HFFc6 (cell line): ENCODE measurements around the gene GRIP2. TPM values are rescaled to one million over a fixed set of nuclear protein-coding genes. Genes with fewer than 3 reads are reported as not detected.

Source experiments
- DNase-seq: peaks from one replicate; pipeline ENCODE4 v3.0.0-alpha.2; 2018
- H3K27ac Mint-ChIP-seq: 2 replicates; pipeline ENCODE4 v1.8.0; 2020; ENCODE audit warnings: mild to moderate bottlenecking, mixed read lengths
- H3K27me3 Mint-ChIP-seq: 2 replicates; pipeline ENCODE4 v1.8.0; 2021; ENCODE audit warnings: mild to moderate bottlenecking, moderate library complexity, mixed read lengths; ENCODE audit not compliant: insufficient read depth
- H3K36me3 Mint-ChIP-seq: 2 replicates; pipeline ENCODE4 v1.8.0; 2021; ENCODE audit warnings: low read depth, mixed read lengths
- H3K4me1 Mint-ChIP-seq: 2 replicates; pipeline ENCODE4 v1.8.0; 2020; ENCODE audit warnings: low read depth, mixed read lengths
- H3K4me3 Mint-ChIP-seq: 2 replicates; pipeline ENCODE4 v1.8.0; 2020; ENCODE audit warnings: mild to moderate bottlenecking, moderate library complexity, mixed read lengths
- H3K9me3 Mint-ChIP-seq: 2 replicates; pipeline ENCODE4 v1.8.0; 2020; ENCODE audit warnings: mild to moderate bottlenecking, mixed read lengths
- CTCF ChIP-seq: fragments of 200-600 bp; sonication (generic); IDR thresholded peaks from 2 replicates; pipeline ENCODE4 v1.5.0; 2021; ENCODE audit warnings: antibody characterized with exemption, mild to moderate bottlenecking
- total RNA-seq, 6 experiments: library from RNA; stranded (reverse); fragmentation: NEBNext Ultra II Directional; extraction: Animal tissue kit (Norgen Biotek cat#: 25700); gene quantifications; 2 replicates in 1 of 6; 3 replicates in 5 of 6; pipeline ENCODE4 v1.2.3, GENCODE V29; 2021

Gene GRIP2
- total RNA-seq, 6 experiments from 2014 or later: 0.05 to 0.25 (median 0.13) TPM; not detected in 2

GRCh38 chr3:14444380-14444779, 95.8 kb downstream of the GRIP2 start:
- TF ChIP-seq CTCF: no peak
- Mint-ChIP-seq H3K27me3 (no peaks in the 10 kb centered on the region), H3K9me3 (no peaks in the 10 kb centered on the region), H3K4me3 (no peak overlapping the region), H3K27ac (no peak overlapping the region), H3K4me1 (peaks cover 25% of the 10 kb centered on the region), H3K36me3 (peaks cover 40% of the 10 kb centered on the region)
- DNase-seq: no peak

- TF ChIP-seq CTCF: no peak
- no peak for DNase-seq
- peak overlapping the region; percentile 65; the same call in 1 of the 2 replicates for H3K27ac Mint-ChIP-seq
- H3K4me3 Mint-ChIP-seq: no peak overlapping the region
- H3K36me3 Mint-ChIP-seq: peaks cover 20% of the 10 kb centered on the region
- no peaks in the 10 kb centered on the region; the same call in 1 of the 2 replicates for H3K27me3 Mint-ChIP-seq
- no peaks in the 10 kb centered on the region for H3K9me3 Mint-ChIP-seq
- peaks cover 38% of the 10 kb centered on the region for H3K4me1 Mint-ChIP-seq
These were observed 98.2 kb downstream of the GRIP2 start for GRCh38 chr3:14441920-14442300.

- Mint-ChIP-seq H3K9me3 (no peaks in the 10 kb centered on the region), H3K27me3 (no peaks in the 10 kb centered on the region; the same call in 1 of the 2 replicates), H3K4me1 (peaks cover 38% of the 10 kb centered on the region), H3K27ac (peak overlapping the region; percentile 65; the same call in 1 of the 2 replicates), H3K4me3 (no peak overlapping the region), H3K36me3 (peaks cover 17% of the 10 kb centered on the region)
- DNase-seq: peak; percentile 49
- no peak for TF ChIP-seq CTCF
These were observed 98.8 kb downstream of the GRIP2 start for GRCh38 chr3:14441240-14441919.

GRCh38 chr3:14440531-14441239, 99.5 kb downstream of the GRIP2 start:
- Mint-ChIP-seq H3K27me3 (no peaks in the 10 kb centered on the region; the same call in 1 of the 2 replicates), H3K4me3 (no peak overlapping the region), H3K9me3 (no peaks in the 10 kb centered on the region), H3K27ac (peak overlapping the region; percentile 59), H3K36me3 (peaks cover 11% of the 10 kb centered on the region), H3K4me1 (peaks cover 40% of the 10 kb centered on the region)
- DNase-seq: peak; percentile 39
- TF ChIP-seq CTCF: no peak

- H3K27me3 Mint-ChIP-seq: no peaks in the 10 kb centered on the region; the same call in 1 of the 2 replicates
- DNase-seq: no peak
- peaks cover 45% of the 10 kb centered on the region for H3K4me1 Mint-ChIP-seq
- H3K4me3 Mint-ChIP-seq: no peak overlapping the region
- no peak for TF ChIP-seq CTCF
- H3K36me3 Mint-ChIP-seq: peaks cover 7% of the 10 kb centered on the region
- no peaks in the 10 kb centered on the region for H3K9me3 Mint-ChIP-seq
- peak overlapping the region; percentile 59; the same call in 1 of the 2 replicates for H3K27ac Mint-ChIP-seq
These were observed 100.0 kb downstream of the GRIP2 start for GRCh38 chr3:14440168-14440518.
